HepG2 (cell line): ENCODE data around the gene SLC9A9. TPM values are rescaled to one million over a fixed set of nuclear protein-coding genes. Genes with fewer than 3 reads are reported as not detected.

Experiments used
- ATAC-seq: fragments of 200-7000 bp; cut with Tn5 transposase; 3 replicates; pipeline ENCODE4 v1.9.1; 2020; ENCODE audit warnings: mild to moderate bottlenecking, moderate library complexity
- BruUV-seq: library from RNA; stranded (reverse); fragments of 400-500 nt; replicated peaks from 2 replicates; lab custom pipeline; 2021; lab: Mats Ljungman, UMichigan
- CTCF ChIA-PET: fragments of 300-600 bp; formaldehyde crosslinking; extraction: SDS; loops from one replicate; lab custom pipeline; 2021; ENCODE audit warnings: low total read pairs, inconsistent platforms, low intra/inter-chr PET ratio; lab: Yijun Ruan, JAX
- POLR2A ChIA-PET: fragments of 350-600 bp; sonication (Branson Sonifier 250); formaldehyde crosslinking; loops from one replicate; lab custom pipeline; 2020; ENCODE audit warnings: antibody characterized with exemption, inconsistent platforms; lab: Yijun Ruan, JAX
- DNase-seq: peaks from one replicate; pipeline ENCODE4 v3.0.0-alpha.2; 2015; ENCODE audit warnings: low spot score
- FAIRE-seq: peaks from 3 replicates; lab custom pipeline; 2011; peaks lifted over from hg19 to GRCh38; lab: Jason Lieb, UNC
- H2AFZ ChIP-seq: one replicate; pipeline ENCODE4 v1.6.1; 2011; ENCODE audit warnings: low read length, inconsistent platforms
- H3K27ac ChIP-seq: fragments of 300-600 bp; 3 replicates; pipeline ENCODE4 v1.8.0; 2011; ENCODE audit warnings: mixed run types, mild to moderate bottlenecking, mixed read lengths, low read length, inconsistent platforms; ENCODE audit not compliant: insufficient read depth; ENCODE audit errors: extremely low read length
- H3K27me3 ChIP-seq, 2 experiments: fragments of 200-600 bp in 1 of 2; 2 replicates in 1 of 2; 3 replicates in 1 of 2; pipeline versions ENCODE4 v1.6.0 to v1.8.0; 2011; ENCODE audit warnings: low read length in 2 of 2, mild to moderate bottlenecking in 2 of 2, moderate library complexity in 2 of 2, inconsistent platforms in 1 of 2; ENCODE audit not compliant: insufficient read depth in 2 of 2, control insufficient read depth in 1 of 2
- H3K36me3 ChIP-seq, 2 experiments: fragments of 200-600 bp in 1 of 2; replicated peaks in 1 of 2; 2 replicates in 1 of 2; 3 replicates in 1 of 2; pipeline versions ENCODE4 v1.5.1 to v1.8.0; 2011; ENCODE audit warnings: low read length in 2 of 2, inconsistent platforms in 1 of 2; ENCODE audit not compliant: insufficient read depth in 2 of 2, control insufficient read depth in 1 of 2
- H3K4me1 ChIP-seq: 2 replicates; pipeline ENCODE4 v1.5.1; 2012; ENCODE audit warnings: low read length, inconsistent platforms; ENCODE audit not compliant: insufficient read depth
- H3K4me2 ChIP-seq: 2 replicates; pipeline ENCODE4 v1.6.0; 2011; ENCODE audit warnings: low read depth, low read length, inconsistent platforms
- H3K4me3 ChIP-seq, 3 experiments: fragments of 200-600 bp in 1 of 3; sonication (generic), shearing (Covaris generic) in 1 of 3; replicated peaks in 1 of 3; 2 replicates each; pipeline ENCODE4 v1.5.1; 2011 to 2016; ENCODE audit warnings: low read length in 3 of 3, inconsistent platforms in 2 of 3, low read depth in 2 of 3, mild to moderate bottlenecking in 2 of 3, control low read depth in 1 of 3, mixed read lengths in 1 of 3; ENCODE audit not compliant: insufficient read depth in 1 of 3
- H3K79me2 ChIP-seq: one replicate; pipeline ENCODE4 v1.6.1; 2011; ENCODE audit warnings: low read length, inconsistent platforms; ENCODE audit not compliant: insufficient read depth
- H3K9ac ChIP-seq: 2 replicates; pipeline ENCODE4 v1.6.0; 2011; ENCODE audit warnings: mild to moderate bottlenecking, low read depth, low read length, inconsistent platforms; ENCODE audit not compliant: insufficient read depth
- H3K9me3 ChIP-seq: 2 replicates; pipeline ENCODE4 v1.5.1; 2012; ENCODE audit warnings: mild to moderate bottlenecking, low read length
- H4K20me1 ChIP-seq: 2 replicates; pipeline ENCODE4 v1.6.0; 2011; ENCODE audit warnings: inconsistent platforms, mild to moderate bottlenecking, low read length, moderate library complexity; ENCODE audit not compliant: insufficient read depth
- ATF7 ChIP-seq, 2 experiments: fragments of 450-650 bp in 1 of 2; sonication (generic) in 1 of 2; formaldehyde crosslinking in 1 of 2; IDR thresholded peaks; 2 replicates each; pipeline versions ENCODE4 v1.4.0 to v1.6.1; 2016 to 2020; ENCODE audit warnings: antibody characterized with exemption in 1 of 2, mild to moderate bottlenecking in 1 of 2, missing genetic modification reagents in 1 of 2
- FOXM1 ChIP-seq: sonication (generic); formaldehyde crosslinking; IDR thresholded peaks from 2 replicates; pipeline ENCODE4 v1.5.0; 2020; ENCODE audit warnings: missing genetic modification reagents
- HMGA1 ChIP-seq: sonication (generic); formaldehyde crosslinking; conservative IDR thresholded peaks from 2 replicates; pipeline ENCODE4 v1.4.0; 2020; ENCODE audit warnings: missing genetic modification reagents
- SRSF1 ChIP-seq: fragments of 200-400 bp; formaldehyde crosslinking; optimal IDR thresholded peaks from 2 replicates; pipeline ENCODE3; 2017; ENCODE audit warnings: mild to moderate bottlenecking, low read depth, low read length, moderate library complexity
- WGBS: methylation state at CpG from one replicate; pipeline ENCODE4 v1.1.6; 2017; ENCODE audit warnings: low lambda C conversion rate; 5-methylcytosine and 5-hydroxymethylcytosine counted together
- in situ Hi-C: cut with HindIII; loops from 2 replicates; pipeline ENCODE4 v1.10.0; 2017; ENCODE audit warnings: low pct_unique_long_range_greater_than_20kb; ENCODE audit not compliant: extremely low pct_ligation_motif_present
- intact Hi-C: fragments of 100-400 bp; cut with micrococcal nuclease; formaldehyde crosslinking; loops from one replicate; pipeline ENCODE4 v1.10.0; 2022; ENCODE audit not compliant: unreplicated experiment
- polyA plus RNA-seq, 8 experiments: library from polyadenylated mRNA; depleted of rRNA in 3 of 8; stranded (reverse) in 7 of 8; unstranded in 1 of 8; fragments of >200 nt; fragmentation: Illumina TruSeq in 4 of 8; extraction: Trizol in 4 of 8; gene quantifications; 2 replicates each; pipeline versions ENCODE4 v1.2.1 to v1.2.3, GENCODE V29; 2011 to 2016; ENCODE audit warnings: low read depth in 4 of 8, missing spikeins in 1 of 8, mixed read lengths in 1 of 8; ENCODE audit not compliant: insufficient read depth in 1 of 8
- total RNA-seq, 5 experiments: library from RNA; depleted of rRNA; stranded (reverse); fragments of >200 nt; fragmentation: Illumina TruSeq; extraction: Trizol; gene quantifications; 2 replicates each; pipeline ENCODE4 v1.2.3, GENCODE V29; 2016; ENCODE audit warnings: low read depth in 1 of 5

Gene SLC9A9
- total and polyA plus RNA-seq, 2 of the 13 experiments (the other 11 are each of a cell fraction or from before 2014, with no cell fraction given) = not detected

DNA sequence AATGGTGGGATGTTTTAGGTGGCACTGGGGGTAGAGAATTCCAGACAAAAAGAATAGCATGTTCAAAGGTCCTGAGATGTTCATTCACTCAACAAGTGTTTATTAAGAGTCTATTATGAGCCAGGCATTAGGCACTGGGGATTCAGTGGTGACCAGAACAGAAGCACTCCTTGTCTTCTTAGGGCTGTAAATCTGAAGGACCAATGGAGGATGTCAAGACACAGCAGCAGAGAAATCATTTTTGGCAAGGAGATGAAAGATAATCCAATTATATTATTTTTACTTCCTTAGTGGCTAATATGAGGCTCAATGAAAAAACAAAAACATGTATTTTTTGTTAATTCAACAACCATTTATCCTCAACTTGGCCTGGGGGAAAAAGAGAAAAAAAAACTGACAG is 218.5 kb downstream of the SLC9A9 start:
- BruUV-seq = no TSS peak
- no peak overlapping the region for H3K4me3 ChIP-seq
- no peaks in the 10 kb centered on the region for H3K9me3 ChIP-seq
- H2AFZ ChIP-seq = no peak overlapping the region
- H3K27me3 ChIP-seq = no peaks in the 10 kb centered on the region; a peak in 1 of 5 replicates
- CTCF ChIA-PET = no interaction called here
- in situ Hi-C loops = no loop called here
- H3K36me3 ChIP-seq = no peaks in the 10 kb centered on the region
- H3K79me2 ChIP-seq = no peaks in the 10 kb centered on the region
- no peaks in the 10 kb centered on the region for H3K4me1 ChIP-seq
- intact Hi-C loops = no loop called here
- H3K4me2 ChIP-seq = no peak overlapping the region
- no peak for ATAC-seq
- no peaks in the 10 kb centered on the region for H4K20me1 ChIP-seq
- H3K9ac ChIP-seq = no peak overlapping the region
- H3K27ac ChIP-seq = no peak overlapping the region
- TF ChIP-seq FOXM1 (no peak), HMGA1 (CRISPR knock-in tag) (no peak)
- TF ChIP-seq, all 625 proteins: peak for 0
- FAIRE-seq (no peak), DNase-seq (no peak)
- POLR2A ChIA-PET = no interaction called here

- ATAC-seq (no peak), FAIRE-seq (no peak), DNase-seq (no peak)
- no peak overlapping the region for H2AFZ ChIP-seq
- H3K9me3 ChIP-seq = no peaks in the 10 kb centered on the region
- ChIA-PET POLR2A (no interaction called here), CTCF (no interaction called here)
- no peak overlapping the region for H3K4me3 ChIP-seq
- H3K4me2 ChIP-seq = no peak overlapping the region
- H3K9ac ChIP-seq = no peak overlapping the region
- intact Hi-C loops = no loop called here
- no peaks in the 10 kb centered on the region; a peak in 1 of 5 replicates for H3K27me3 ChIP-seq
- H3K4me1 ChIP-seq = no peaks in the 10 kb centered on the region
- H3K27ac ChIP-seq = no peak overlapping the region
- BruUV-seq = no TSS peak
- no peaks in the 10 kb centered on the region for H3K79me2 ChIP-seq
- TF ChIP-seq ATF7 (IDR thresholded peaks at IDR 0.05) (peak; percentile 40; the same call in 1 of the 2 replicates), ATF7 (CRISPR knock-in tag; IDR thresholded peaks at IDR 0.05) (no peak), SRSF1 (no peak)
- under 1% methylated on average over 3 of the region's 3 CpGs for WGBS
- H3K36me3 ChIP-seq = no peaks in the 10 kb centered on the region
- in situ Hi-C loops = no loop called here
- no peaks in the 10 kb centered on the region for H4K20me1 ChIP-seq
Observed at GRCh38 chr3:143628971-143629370, 219.3 kb downstream of the SLC9A9 start.
